T-cell (primary cell): ENCODE results near the gene VAT1L. TPM values are rescaled to one million over a fixed set of nuclear protein-coding genes. Genes with fewer than 3 reads are reported as not detected.

ENCODE experiments used
- ATAC-seq, 4 experiments: fragments of 200-7000 bp in 3 of 4; fragments of 150-1000 bp in 1 of 4; cut with Tn5 transposase; replicated peaks in 1 of 4; 1 replicate in 3 of 4; 2 replicates in 1 of 4; pipeline ENCODE4 v1.10.0; 2021; ENCODE audit warnings: moderate library complexity in 3 of 4, mild to moderate bottlenecking in 2 of 4, moderate number of reproducible peaks in 1 of 4
- CTCF ChIA-PET, 2 donors: fragments of 300-600 bp; sonication (Branson Sonifier 250); formaldehyde crosslinking; loops; one replicate each; lab custom pipeline; 2022; ENCODE audit warnings: antibody characterized with exemption in 2 of 2; lab: Charles Lee
- POLR2A ChIA-PET, 2 donors: fragments of 300-600 bp; sonication (Branson Sonifier 250); formaldehyde crosslinking; loops; one replicate each; lab custom pipeline; 2022; ENCODE audit warnings: antibody characterized with exemption in 2 of 2; lab: Charles Lee
- DNase-seq, 35 experiments: peaks; one replicate each; pipeline versions ENCODE4 v3.0.0 to v3.0.0-alpha.2; 2013 to 2023
- H3K27ac ChIP-seq: one replicate; pipeline ENCODE4 v1.5.1; 2013; ENCODE audit warnings: low read length
- H3K27me3 ChIP-seq, 2 experiments: replicated peaks in 1 of 2; 1 replicate in 1 of 2; 2 replicates in 1 of 2; pipeline versions ENCODE4 v1.6.1 to v1.7.0; 2013; ENCODE audit warnings: low read length in 1 of 2, mixed read lengths in 1 of 2; ENCODE audit not compliant: control insufficient read depth in 2 of 2, insufficient read depth in 2 of 2; ENCODE audit errors: extremely low read depth in 1 of 2
- H3K36me3 ChIP-seq, 2 donors: 1 replicate in 1 of 2; 2 replicates in 1 of 2; pipeline versions ENCODE4 v1.6.1 to v1.7.0; 2013; ENCODE audit warnings: low read length in 1 of 2; ENCODE audit not compliant: control insufficient read depth in 2 of 2, insufficient read depth in 1 of 2; ENCODE audit errors: extremely low read depth in 1 of 2
- H3K4me1 ChIP-seq, 2 experiments: 1 replicate in 1 of 2; 2 replicates in 1 of 2; pipeline versions ENCODE4 v1.6.1 to v1.7.0; 2013; ENCODE audit warnings: low read length in 2 of 2, mixed read lengths in 1 of 2; ENCODE audit not compliant: insufficient read depth in 2 of 2, control insufficient read depth in 1 of 2; ENCODE audit errors: extremely low read depth in 1 of 2
- H3K4me3 ChIP-seq, 2 donors: 1 replicate in 1 of 2; 2 replicates in 1 of 2; pipeline versions ENCODE4 v1.5.1 to v1.7.0; 2013; ENCODE audit warnings: mild to moderate bottlenecking in 2 of 2, low read length in 1 of 2, moderate library complexity in 1 of 2; ENCODE audit not compliant: control insufficient read depth in 1 of 2; ENCODE audit errors: extremely low read depth in 1 of 2
- H3K9me3 ChIP-seq: 2 replicates; pipeline ENCODE4 v1.7.0; 2013
- H3K27ac Mint-ChIP-seq, 2 donors: one replicate each; pipeline ENCODE4 v1.8.0; 2020 to 2021; ENCODE audit warnings: mild to moderate bottlenecking in 2 of 2, mixed read lengths in 2 of 2
- H3K27me3 Mint-ChIP-seq, 2 donors: one replicate each; pipeline ENCODE4 v1.8.0; 2021 to 2022; ENCODE audit warnings: mixed read lengths in 2 of 2
- H3K36me3 Mint-ChIP-seq: one replicate; pipeline ENCODE4 v1.8.0; 2021; ENCODE audit warnings: mixed read lengths
- H3K4me1 Mint-ChIP-seq, 3 donors: one replicate each; pipeline ENCODE4 v1.8.0; 2020 to 2022; ENCODE audit warnings: mixed read lengths in 3 of 3, mild to moderate bottlenecking in 1 of 3
- H3K4me3 Mint-ChIP-seq, 3 donors: one replicate each; pipeline ENCODE4 v1.8.0; 2020 to 2022; ENCODE audit warnings: mild to moderate bottlenecking in 3 of 3, mixed read lengths in 3 of 3, moderate library complexity in 3 of 3
- H3K9me3 Mint-ChIP-seq, 3 donors: one replicate each; pipeline ENCODE4 v1.8.0; 2020 to 2022; ENCODE audit warnings: mixed read lengths in 3 of 3
- WGBS: methylation state at CpG from one replicate; pipeline ENCODE4 v1.1.5; 2013; ENCODE audit warnings: missing lambda C conversion rate; ENCODE audit not compliant: insufficient coverage; 5-methylcytosine and 5-hydroxymethylcytosine counted together
- total RNA-seq, 35 experiments: library from RNA in 6 of 35; stranded (reverse) in 6 of 35; fragments of 120-200 nt in 1 of 35; gene quantifications; one replicate each; pipeline versions ENCODE4 v1.2.1 to v1.2.4 and lab custom pipeline; 2013 to 2026

The VAT1L gene
- total RNA-seq (under 1 TPM in 2 of 5 donors, not detected in 3; 0.10 to 0.12 TPM), total RNA-seq (lab: John Stamatoyannopoulos, UW) (0 to 0.28 (median 0) reads per million in 29 experiments)
- 0.13 TPM for total RNA-seq (2013)

GRCh38 chr16:77788181-77789084 is at the start of gene VAT1L:
VAT1L (plus strand) TSS chr16:77788564; CDS start chr16:77788683, 119 bp downstream.
- no peaks in the 10 kb centered on the region for H3K36me3 ChIP-seq
- POLR2A ChIA-PET: no interaction called here
- H3K4me3 Mint-ChIP-seq: peak within 1 kb of the TSS; percentile 57 to 69 (median 60)
- H3K27me3 Mint-ChIP-seq: peaks cover 64% of the 10 kb centered on the region in 2 donors
- H3K36me3 Mint-ChIP-seq: no peaks in the 10 kb centered on the region
- ATAC-seq (no peak), DNase-seq (no peak)
- peaks cover 13 to 29% of the 10 kb centered on the region in 2 experiments for H3K27me3 ChIP-seq
- CTCF ChIA-PET: no interaction called here
- H3K27ac Mint-ChIP-seq: no peak within 1 kb of the TSS
- no peak within 1 kb of the TSS for H3K27ac ChIP-seq
- H3K9me3 ChIP-seq: no peaks in the 10 kb centered on the region
- peaks cover 5 to 16% (median 12%) of the 10 kb centered on the region in 3 donors for H3K4me1 Mint-ChIP-seq
- WGBS: 2% methylated on average over 55 of the region's 78 CpGs
- H3K4me3 ChIP-seq: no peak within 1 kb of the TSS
- H3K9me3 Mint-ChIP-seq: no peaks in the 10 kb centered on the region
- peaks cover 0 to 13% of the 10 kb centered on the region in 2 experiments for H3K4me1 ChIP-seq

- Mint-ChIP-seq H3K4me1 (peaks cover 0 to 10% (median 0%) of the 10 kb centered on the region in 3 donors), H3K4me3 (no peak overlapping the region), H3K36me3 (peaks cover 29% of the 10 kb centered on the region), H3K27me3 (no peaks in the 10 kb centered on the region), H3K9me3 (peaks cover 2 to 4% (median 3%) of the 10 kb centered on the region in 3 donors), H3K27ac (no peak overlapping the region)
- no peak overlapping the region for H3K27ac ChIP-seq
- peaks cover 0 to 5% of the 10 kb centered on the region in 2 donors for H3K36me3 ChIP-seq
- no peaks in the 10 kb centered on the region for H3K27me3 ChIP-seq
- ATAC-seq (no peak), DNase-seq (no peak)
- no peaks in the 10 kb centered on the region for H3K4me1 ChIP-seq
- 90% methylated on average over 3 of the region's 10 CpGs for WGBS
- POLR2A ChIA-PET: no interaction called here
- H3K9me3 ChIP-seq: no peaks in the 10 kb centered on the region
- CTCF ChIA-PET: no interaction called here
- H3K4me3 ChIP-seq: no peak overlapping the region
These were observed 49.4 kb upstream of the VAT1L start for GRCh38 chr16:77738706-77739558.

GRCh38 chr16:77739559-77739892 is 48.8 kb upstream of the VAT1L start:
- CTCF ChIA-PET: no interaction called here
- no peak for ATAC-seq
- Mint-ChIP-seq H3K4me3 (no peak overlapping the region), H3K36me3 (peaks cover 27% of the 10 kb centered on the region), H3K4me1 (peaks cover 0 to 10% (median 0%) of the 10 kb centered on the region in 3 donors), H3K9me3 (peaks cover 1 to 2% (median 2%) of the 10 kb centered on the region in 3 donors), H3K27ac (no peak overlapping the region), H3K27me3 (no peaks in the 10 kb centered on the region)
- H3K27ac ChIP-seq: no peak overlapping the region
- peaks cover 0 to 5% of the 10 kb centered on the region in 2 donors for H3K36me3 ChIP-seq
- DNase-seq: no peak
- WGBS: 83% methylated on average over 1 of the region's 1 CpG
- no peaks in the 10 kb centered on the region for H3K9me3 ChIP-seq
- H3K27me3 ChIP-seq: no peaks in the 10 kb centered on the region
- H3K4me1 ChIP-seq: no peaks in the 10 kb centered on the region
- POLR2A ChIA-PET: no interaction called here
- H3K4me3 ChIP-seq: no peak overlapping the region

DNA sequence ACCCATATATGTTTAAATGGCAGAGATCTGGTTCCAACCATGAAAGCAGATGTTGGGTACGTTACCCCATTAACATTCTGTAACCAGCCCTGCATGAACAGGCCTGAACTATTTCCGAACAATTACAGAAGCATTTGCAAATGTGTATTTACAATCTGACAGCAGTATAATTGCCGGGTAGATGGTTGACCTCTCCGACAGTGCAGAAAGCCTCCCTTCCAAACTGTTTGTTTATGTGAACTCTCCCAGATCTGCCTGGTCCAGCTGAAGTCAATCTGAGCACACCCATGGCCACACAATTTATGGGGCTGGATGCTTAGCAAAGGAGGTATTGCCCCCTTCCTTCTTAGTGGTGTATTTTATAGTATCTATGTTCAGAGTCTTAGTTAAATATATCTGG is 44.2 kb upstream of the VAT1L start:
- WGBS: 90% methylated on average over 2 of the region's 4 CpGs
- no peak for DNase-seq
- H3K27ac ChIP-seq: no peak overlapping the region
- no peaks in the 10 kb centered on the region for H3K36me3 ChIP-seq
- H3K4me1 ChIP-seq: no peaks in the 10 kb centered on the region
- H3K9me3 Mint-ChIP-seq: peaks cover 0 to 2% (median 0%) of the 10 kb centered on the region in 3 donors
- no peak overlapping the region for H3K4me3 Mint-ChIP-seq
- no peak overlapping the region for H3K4me3 ChIP-seq
- no peaks in the 10 kb centered on the region for H3K4me1 Mint-ChIP-seq
- H3K27me3 ChIP-seq: peaks cover 0 to 3% of the 10 kb centered on the region in 2 experiments
- POLR2A ChIA-PET: no interaction called here
- no peak overlapping the region for H3K27ac Mint-ChIP-seq
- CTCF ChIA-PET: no interaction called here
- H3K9me3 ChIP-seq: no peaks in the 10 kb centered on the region
- no peak for ATAC-seq
- H3K27me3 Mint-ChIP-seq: no peaks in the 10 kb centered on the region
- H3K36me3 Mint-ChIP-seq: peaks cover 11% of the 10 kb centered on the region

DNA sequence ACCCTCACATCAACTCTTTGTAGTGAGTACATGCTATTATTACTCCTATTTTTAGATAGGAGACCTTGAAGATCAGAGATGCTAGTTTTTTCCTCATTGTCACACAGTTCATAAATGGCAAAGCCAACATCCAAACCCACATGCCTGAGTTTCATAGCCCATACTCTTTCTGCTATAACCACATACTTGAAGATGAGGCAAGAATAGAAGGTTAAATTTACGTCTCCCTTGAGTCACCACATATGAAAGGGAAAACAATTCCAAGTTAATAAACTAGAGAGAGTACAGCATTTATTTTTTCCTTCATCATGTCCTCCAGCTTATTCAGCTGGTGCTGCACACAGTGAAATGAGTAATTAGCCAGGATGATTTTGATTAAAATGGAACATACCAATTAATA is 42.4 kb upstream of the VAT1L start:
- peaks cover 11% of the 10 kb centered on the region for H3K36me3 Mint-ChIP-seq
- no peaks in the 10 kb centered on the region for H3K4me1 Mint-ChIP-seq
- H3K27ac Mint-ChIP-seq: no peak overlapping the region
- no CpG with 5 or more reads among the region's 1 CpG for WGBS
- no peak for DNase-seq
- H3K27me3 Mint-ChIP-seq: peaks cover 3 to 4% of the 10 kb centered on the region in 2 donors
- no peak overlapping the region for H3K27ac ChIP-seq
- no peaks in the 10 kb centered on the region for H3K9me3 ChIP-seq
- peaks cover 0 to 2% (median 0%) of the 10 kb centered on the region in 3 donors for H3K9me3 Mint-ChIP-seq
- peaks cover 0 to 3% of the 10 kb centered on the region in 2 experiments for H3K27me3 ChIP-seq
- no peak overlapping the region for H3K4me3 ChIP-seq
- H3K36me3 ChIP-seq: no peaks in the 10 kb centered on the region
- no peak overlapping the region for H3K4me3 Mint-ChIP-seq
- no peaks in the 10 kb centered on the region for H3K4me1 ChIP-seq
- ChIA-PET CTCF (no interaction called here), POLR2A (no interaction called here)
- ATAC-seq: no peak

GRCh38 chr16:77748421-77749005 is 39.9 kb upstream of the VAT1L start:
- Mint-ChIP-seq H3K9me3 (peaks cover 0 to 2% (median 0%) of the 10 kb centered on the region in 3 donors), H3K4me3 (no peak overlapping the region), H3K36me3 (no peaks in the 10 kb centered on the region), H3K4me1 (no peaks in the 10 kb centered on the region), H3K27ac (no peak overlapping the region), H3K27me3 (peaks cover 5 to 10% of the 10 kb centered on the region in 2 donors)
- Histone ChIP-seq H3K4me3 (no peak overlapping the region), H3K4me1 (no peaks in the 10 kb centered on the region), H3K27ac (no peak overlapping the region), H3K36me3 (no peaks in the 10 kb centered on the region), H3K27me3 (peaks cover 0 to 3% of the 10 kb centered on the region in 2 experiments), H3K9me3 (no peaks in the 10 kb centered on the region)
- ChIA-PET CTCF (no interaction called here), POLR2A (interaction anchor here in 1 of 2 donors (0.7 kb wide), 1 partner anchor 10 kb away, joined by 3 read pairs; no protein-coding TSS in a partner anchor)
- 67% methylated on average over 5 of the region's 7 CpGs for WGBS
- DNase-seq (no peak), ATAC-seq (no peak)
